Fibroblast of peridontal ligament (primary cell): Measurements from ENCODE around the gene PTPRU.

ENCODE experiments used
- DNase-seq: peaks from one replicate; pipeline ENCODE4 v3.0.0-alpha.2; 2010; ENCODE audit errors: extremely low read depth

Gene PTPRU

DNA sequence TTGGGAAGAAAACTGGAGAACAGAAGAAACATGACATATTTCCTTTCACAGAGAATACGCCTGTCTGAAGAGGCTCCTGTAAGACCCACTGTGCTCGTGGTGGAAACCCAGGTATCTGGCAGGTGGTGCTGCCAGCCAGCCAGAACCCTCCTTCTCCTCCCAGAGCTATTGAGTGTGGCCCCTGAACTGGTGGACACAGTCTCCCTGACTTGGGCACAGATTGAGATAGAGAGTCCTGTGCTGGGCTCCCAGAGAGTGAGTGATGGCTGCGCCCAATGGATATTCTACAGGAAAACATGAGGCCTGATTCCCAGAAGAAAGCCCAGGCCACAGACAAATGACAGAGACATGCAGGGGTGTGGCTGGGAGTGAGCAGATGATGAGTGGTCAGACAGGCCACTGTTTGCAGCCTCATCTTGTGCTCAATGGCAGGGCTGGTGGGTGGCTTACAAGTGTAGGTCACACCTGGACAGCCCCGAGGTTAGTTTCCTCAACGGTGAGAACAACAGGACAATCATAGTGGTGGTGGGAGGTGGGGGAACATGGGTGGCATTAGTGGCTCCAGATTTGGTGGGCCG lies 127.9 kb downstream of the PTPRU start:
- DNase-seq: no peak

DNA sequence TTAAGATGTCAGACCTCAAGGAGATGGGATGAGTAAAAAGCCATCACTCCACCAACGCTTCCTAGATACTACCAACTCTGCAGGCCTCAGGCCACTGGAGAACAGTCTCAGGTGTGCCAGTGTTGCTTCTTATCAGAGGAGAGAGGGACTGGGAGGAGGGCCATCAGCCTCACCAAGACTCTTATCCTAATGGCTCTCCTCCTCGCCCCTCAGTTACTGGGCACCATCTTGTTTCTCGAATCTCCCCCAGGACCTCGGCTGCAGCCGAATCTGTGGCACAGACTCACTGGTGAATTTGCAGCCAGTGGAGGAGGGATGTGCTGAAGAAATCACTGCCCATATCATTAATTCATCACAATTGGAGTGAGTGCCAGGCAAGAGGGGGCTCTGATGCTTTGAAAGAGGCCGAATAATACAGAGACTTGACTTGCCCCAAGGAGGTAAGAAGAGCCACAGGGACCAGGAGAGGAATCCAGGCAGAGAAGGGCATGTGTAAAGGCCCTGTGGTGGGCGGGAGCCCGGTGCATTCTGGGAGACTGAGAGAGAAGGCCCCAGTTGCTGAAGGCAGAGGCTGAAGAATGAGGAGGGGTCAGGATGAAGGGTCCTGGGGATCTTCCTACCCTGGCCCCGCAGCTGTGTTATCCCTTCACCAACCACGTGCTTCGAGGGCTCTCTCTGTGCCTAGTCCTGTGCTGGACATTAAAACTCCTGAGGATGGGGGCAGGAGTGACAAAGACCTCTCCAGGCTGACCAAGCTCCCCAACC lies 129.8 kb downstream of the PTPRU start:
- no peak for DNase-seq

DNA sequence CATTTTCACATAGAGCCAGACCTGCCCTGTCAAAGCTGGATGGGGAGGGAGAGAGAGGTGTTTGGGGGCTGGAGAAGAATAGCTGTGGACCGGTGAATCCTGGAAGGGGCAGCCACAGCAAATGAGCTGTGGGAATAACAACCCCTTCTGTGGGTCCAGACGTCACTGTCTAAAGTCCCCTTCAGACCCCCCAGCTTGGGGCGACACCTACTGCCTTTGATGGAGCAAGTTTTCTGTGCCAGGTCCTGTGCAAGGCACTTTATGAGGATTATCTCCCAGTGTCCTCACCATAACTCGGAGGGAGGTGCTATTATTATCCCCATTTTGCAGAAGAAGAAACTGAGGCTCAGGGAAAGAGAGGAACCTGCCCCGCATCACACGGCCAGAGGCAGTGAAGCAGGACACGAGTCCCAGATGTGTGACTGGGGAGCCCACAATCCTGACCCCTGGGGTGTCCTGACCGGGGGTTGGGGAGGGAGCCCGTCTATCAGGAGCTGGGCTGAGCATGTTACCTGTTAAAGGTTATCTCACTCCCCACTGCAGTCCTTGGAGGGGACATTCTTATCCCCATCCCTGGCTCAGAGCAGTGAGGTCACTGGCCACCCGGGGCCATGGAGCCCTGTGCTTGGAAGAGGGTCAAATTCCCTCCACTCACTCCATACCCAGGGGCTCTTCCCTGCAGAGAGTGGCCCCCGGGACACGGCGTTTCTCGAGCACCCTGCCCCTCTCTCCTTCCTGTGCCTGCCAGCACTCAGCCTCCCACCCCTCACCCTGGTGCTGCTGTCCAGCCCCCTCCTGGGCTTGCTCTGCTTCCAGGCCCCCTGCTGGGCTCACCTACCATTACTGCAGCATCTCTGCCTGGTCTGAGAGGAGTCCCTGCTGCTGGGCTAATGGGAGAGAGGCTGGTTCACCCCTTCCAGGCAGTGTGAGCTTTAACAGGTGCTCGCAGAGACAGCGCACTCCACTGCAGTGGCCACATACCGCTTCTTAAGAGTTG lies 132.9 kb downstream of the PTPRU start:
- no peak for DNase-seq

DNA sequence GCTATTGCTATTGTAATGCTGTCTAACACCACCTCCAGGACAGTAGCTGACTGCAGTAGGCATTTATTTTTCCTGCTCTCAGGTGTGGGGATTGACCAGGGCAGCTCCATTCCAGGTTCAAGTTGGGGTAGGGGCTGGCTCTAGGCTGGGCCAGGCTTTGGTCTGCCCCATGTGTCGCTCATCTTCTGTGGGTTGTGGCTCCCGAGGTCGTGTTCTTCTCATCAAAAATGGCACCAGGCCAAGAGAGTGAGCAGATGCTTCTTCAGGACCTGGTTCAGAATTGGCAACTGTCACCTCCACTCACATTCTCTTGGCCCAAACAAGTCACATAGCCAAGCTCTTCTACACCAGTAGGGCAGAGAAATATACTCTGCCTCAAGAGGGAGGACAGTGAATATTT lies 133.7 kb downstream of the PTPRU start:
- DNase-seq: no peak

DNA sequence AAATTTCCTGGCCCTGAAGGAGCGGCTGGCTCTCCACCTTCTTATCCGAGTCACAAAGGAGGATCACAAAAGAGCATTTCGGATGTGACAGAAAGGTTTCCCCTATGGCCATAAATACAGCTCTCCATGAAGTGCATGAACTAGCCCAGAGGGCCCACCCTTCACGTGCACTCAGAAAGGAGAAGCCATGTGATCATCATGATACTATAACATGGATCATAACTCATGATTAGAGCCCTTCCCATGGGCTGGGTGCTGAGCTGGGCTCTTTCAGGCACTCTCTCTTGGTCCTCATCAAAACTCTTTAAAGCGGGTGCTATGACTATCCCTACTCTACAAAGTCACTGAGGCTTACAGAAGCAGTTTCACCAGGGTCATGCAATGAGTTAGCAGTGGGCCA lies 135.0 kb downstream of the PTPRU start:
- DNase-seq: no peak

DNA sequence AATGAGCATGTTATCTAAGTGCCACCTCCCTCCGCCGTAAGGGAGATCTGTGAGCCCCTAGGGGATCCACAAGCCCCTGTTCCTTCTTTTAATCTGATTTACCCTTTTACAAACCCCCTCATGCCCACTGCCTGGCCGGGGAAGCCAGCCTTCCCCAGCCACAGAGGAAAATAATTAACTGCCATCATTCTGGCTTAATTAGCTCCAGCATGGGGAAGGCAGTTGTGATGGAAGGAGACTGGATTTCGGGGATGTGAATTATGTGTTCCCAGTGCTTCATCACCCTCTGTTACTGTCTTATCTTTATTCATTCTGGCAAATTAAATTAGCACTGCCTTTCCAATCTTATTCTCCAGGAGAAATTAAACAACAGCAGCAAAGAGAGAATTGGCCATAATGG lies 135.8 kb downstream of the PTPRU start:
- DNase-seq: no peak
